ENCODE data around the gene ARIH1.

GRCh38 chr15:72482275-72482674 lies 8.1 kb downstream of the ARIH1 start:
- TF ChIP-seq, protein P1, sequence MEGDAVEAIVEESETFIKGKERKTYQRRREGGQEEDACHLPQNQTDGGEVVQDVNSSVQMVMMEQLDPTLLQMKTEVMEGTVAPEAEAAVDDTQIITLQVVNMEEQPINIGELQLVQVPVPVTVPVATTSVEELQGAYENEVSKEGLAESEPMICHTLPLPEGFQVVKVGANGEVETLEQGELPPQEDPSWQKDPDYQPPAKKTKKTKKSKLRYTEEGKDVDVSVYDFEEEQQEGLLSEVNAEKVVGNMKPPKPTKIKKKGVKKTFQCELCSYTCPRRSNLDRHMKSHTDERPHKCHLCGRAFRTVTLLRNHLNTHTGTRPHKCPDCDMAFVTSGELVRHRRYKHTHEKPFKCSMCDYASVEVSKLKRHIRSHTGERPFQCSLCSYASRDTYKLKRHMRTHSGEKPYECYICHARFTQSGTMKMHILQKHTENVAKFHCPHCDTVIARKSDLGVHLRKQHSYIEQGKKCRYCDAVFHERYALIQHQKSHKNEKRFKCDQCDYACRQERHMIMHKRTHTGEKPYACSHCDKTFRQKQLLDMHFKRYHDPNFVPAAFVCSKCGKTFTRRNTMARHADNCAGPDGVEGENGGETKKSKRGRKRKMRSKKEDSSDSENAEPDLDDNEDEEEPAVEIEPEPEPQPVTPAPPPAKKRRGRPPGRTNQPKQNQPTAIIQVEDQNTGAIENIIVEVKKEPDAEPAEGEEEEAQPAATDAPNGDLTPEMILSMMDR (conservative IDR thresholded peaks at IDR 0.05; ENCODE audit: low read depth, low read length) = no peak
- no peak for TF ChIP-seq EZH2 (IDR thresholded peaks at IDR 0.05; ENCODE audit: borderline replicate concordance, low read depth, low read length, poor library complexity, severe bottlenecking)

All from A673 (cell line).